Measurements from ENCODE around the gene ERC1. TPM values are rescaled to one million over a fixed set of nuclear protein-coding genes. Genes with fewer than 3 reads are reported as not detected.
"Not testable (repeated sequence)": the region's sequence is repeated elsewhere in the genome, so short reads cannot be mapped to it uniquely, and the experiment has no call there.

Gene ERC1
- total and polyA plus RNA-seq, 2 donors from 2014 or later = 5.1 to 68.3 TPM

- intact Hi-C loops (cut with DNase I) = no loop called here
- Histone ChIP-seq H3K4me1 (ENCODE audit: control insufficient read depth in 2 of 3, insufficient read depth in 2 of 3, low read depth in 1 of 3, low read length in 3 of 3) (no peaks in the 10 kb centered on the region), H3K27me3 (ENCODE audit: control insufficient read depth, insufficient read depth, low read length) (no peaks in the 10 kb centered on the region), H3K27ac (ENCODE audit: low read depth in 2 of 2, low read length in 2 of 2) (no peak overlapping the region), H3K36me3 (ENCODE audit: control insufficient read depth in 2 of 3, insufficient read depth in 3 of 3, low read length in 3 of 3) (no peaks in the 10 kb centered on the region), H3K4me3 (ENCODE audit: low read length in 3 of 3) (no peak overlapping the region), H3K9ac (ENCODE audit: low read length in 3 of 3) (no peak overlapping the region), H3K9me3 (ENCODE audit: control insufficient read depth in 2 of 3, insufficient read depth in 1 of 3, low read length in 3 of 3) (no peaks in the 10 kb centered on the region)
- FAIRE-seq = no peak
- peak in 3 of 5 donors; percentile 25 to 86 (median 74) for DNase-seq
- TF ChIP-seq, protein P1, sequence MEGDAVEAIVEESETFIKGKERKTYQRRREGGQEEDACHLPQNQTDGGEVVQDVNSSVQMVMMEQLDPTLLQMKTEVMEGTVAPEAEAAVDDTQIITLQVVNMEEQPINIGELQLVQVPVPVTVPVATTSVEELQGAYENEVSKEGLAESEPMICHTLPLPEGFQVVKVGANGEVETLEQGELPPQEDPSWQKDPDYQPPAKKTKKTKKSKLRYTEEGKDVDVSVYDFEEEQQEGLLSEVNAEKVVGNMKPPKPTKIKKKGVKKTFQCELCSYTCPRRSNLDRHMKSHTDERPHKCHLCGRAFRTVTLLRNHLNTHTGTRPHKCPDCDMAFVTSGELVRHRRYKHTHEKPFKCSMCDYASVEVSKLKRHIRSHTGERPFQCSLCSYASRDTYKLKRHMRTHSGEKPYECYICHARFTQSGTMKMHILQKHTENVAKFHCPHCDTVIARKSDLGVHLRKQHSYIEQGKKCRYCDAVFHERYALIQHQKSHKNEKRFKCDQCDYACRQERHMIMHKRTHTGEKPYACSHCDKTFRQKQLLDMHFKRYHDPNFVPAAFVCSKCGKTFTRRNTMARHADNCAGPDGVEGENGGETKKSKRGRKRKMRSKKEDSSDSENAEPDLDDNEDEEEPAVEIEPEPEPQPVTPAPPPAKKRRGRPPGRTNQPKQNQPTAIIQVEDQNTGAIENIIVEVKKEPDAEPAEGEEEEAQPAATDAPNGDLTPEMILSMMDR (IDR thresholded peaks at IDR 0.05; ENCODE audit: borderline replicate concordance, extremely low read depth, insufficient read depth) = peak; percentile 70
Measured at GRCh38 chr12:1093166-1093751, 102.2 kb downstream of the ERC1 start.

DNA sequence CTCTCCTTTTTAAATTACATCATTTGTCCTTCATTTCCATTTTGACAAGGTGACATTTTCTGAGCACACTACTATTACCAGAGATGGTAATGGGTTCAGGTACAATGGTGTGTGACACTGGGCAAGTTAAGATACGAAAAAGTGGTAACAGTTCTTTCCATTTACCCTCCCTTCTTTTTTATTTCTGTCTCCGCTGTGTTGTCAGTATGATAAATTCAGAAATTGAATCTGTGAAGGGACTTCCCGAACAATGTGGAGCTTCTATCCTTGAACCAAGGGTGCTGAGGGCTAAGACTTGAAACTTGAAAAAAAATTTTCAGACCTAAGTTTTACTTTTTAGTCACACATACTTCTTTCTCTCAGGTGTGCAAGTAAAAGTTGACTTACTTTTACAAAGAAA lies 103.7 kb downstream of the ERC1 start:
- intact Hi-C loops (cut with DNase I) = no loop called here
- Histone ChIP-seq H3K9me3 (ENCODE audit: control insufficient read depth in 2 of 3, insufficient read depth in 1 of 3, low read length in 3 of 3) (no peaks in the 10 kb centered on the region), H3K9ac (ENCODE audit: low read length in 3 of 3) (no peak overlapping the region), H3K4me1 (ENCODE audit: control insufficient read depth in 2 of 3, insufficient read depth in 2 of 3, low read depth in 1 of 3, low read length in 3 of 3) (no peaks in the 10 kb centered on the region), H3K4me3 (ENCODE audit: low read length in 3 of 3) (no peak overlapping the region), H3K36me3 (ENCODE audit: control insufficient read depth in 2 of 3, insufficient read depth in 3 of 3, low read length in 3 of 3) (no peaks in the 10 kb centered on the region), H3K27me3 (ENCODE audit: control insufficient read depth, insufficient read depth, low read length) (no peaks in the 10 kb centered on the region), H3K27ac (ENCODE audit: low read depth in 2 of 2, low read length in 2 of 2) (no peak overlapping the region)
- TF ChIP-seq, protein P1 (IDR thresholded peaks at IDR 0.05; ENCODE audit: borderline replicate concordance, extremely low read depth, insufficient read depth) = no peak
- FAIRE-seq = no peak
- DNase-seq = no peak

DNA sequence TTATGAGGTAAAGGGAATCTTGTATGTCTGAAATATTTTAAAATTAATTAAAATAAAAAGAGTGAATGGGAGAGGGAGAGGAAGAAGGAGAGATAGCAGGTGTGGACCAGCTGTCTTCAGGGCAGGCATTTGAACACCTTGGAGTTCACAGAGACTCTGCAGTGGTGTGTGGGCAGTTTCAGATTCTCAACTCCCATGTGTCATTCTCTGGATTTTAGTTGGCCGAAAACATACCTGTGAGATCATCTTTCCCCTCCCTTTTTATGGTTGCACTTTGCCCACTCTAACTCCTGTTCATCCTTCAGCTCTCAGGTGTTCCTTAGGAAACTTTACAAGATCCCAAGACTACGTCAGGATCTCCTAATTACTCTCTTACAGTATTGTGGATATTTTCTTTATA lies 108.1 kb downstream of the ERC1 start:
- no peak overlapping the region for H3K9ac ChIP-seq (ENCODE audit: low read length in 3 of 3)
- FAIRE-seq = no peak
- TF ChIP-seq, protein P1 (IDR thresholded peaks at IDR 0.05; ENCODE audit: borderline replicate concordance, extremely low read depth, insufficient read depth) = no peak
- H3K36me3 ChIP-seq (ENCODE audit: control insufficient read depth in 2 of 3, insufficient read depth in 3 of 3, low read length in 3 of 3) = no peaks in the 10 kb centered on the region
- no peak overlapping the region for H3K27ac ChIP-seq (ENCODE audit: low read depth in 2 of 2, low read length in 2 of 2)
- no peak for DNase-seq
- no peaks in the 10 kb centered on the region for H3K27me3 ChIP-seq (ENCODE audit: control insufficient read depth, insufficient read depth, low read length)
- H3K4me1 ChIP-seq (ENCODE audit: control insufficient read depth in 2 of 3, insufficient read depth in 2 of 3, low read depth in 1 of 3, low read length in 3 of 3) = no peaks in the 10 kb centered on the region
- H3K4me3 ChIP-seq (ENCODE audit: low read length in 3 of 3) = no peak overlapping the region
- intact Hi-C loops (cut with DNase I) = no loop called here
- H3K9me3 ChIP-seq (ENCODE audit: control insufficient read depth in 2 of 3, insufficient read depth in 1 of 3, low read length in 3 of 3) = no peaks in the 10 kb centered on the region

DNA sequence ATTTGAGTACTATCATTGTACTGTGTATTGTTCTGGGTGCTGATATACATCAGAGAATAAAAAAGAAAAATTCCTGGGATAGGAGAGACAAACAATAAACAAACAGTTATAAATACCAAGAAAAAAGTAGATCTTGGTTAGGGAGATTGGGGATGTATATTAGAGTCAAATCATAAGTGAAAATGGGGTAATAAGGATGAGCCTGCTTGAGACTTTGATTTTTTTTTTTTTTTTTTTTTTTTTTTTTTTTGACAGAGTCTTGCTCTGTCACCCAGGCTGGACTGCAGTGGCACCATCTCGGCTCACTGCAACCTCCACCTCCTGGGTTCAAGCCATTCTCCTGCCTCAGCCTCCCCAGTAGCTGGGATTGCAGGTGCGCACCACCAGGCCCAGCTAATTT lies 108.6 kb downstream of the ERC1 start:
- not testable (repeated sequence) for FAIRE-seq; H3K9me3 ChIP-seq (ENCODE audit: control insufficient read depth in 2 of 3, insufficient read depth in 1 of 3, low read length in 3 of 3); DNase-seq

More for the DNA sequence above, 108.6 kb downstream of the ERC1 start:
- H3K36me3 ChIP-seq (ENCODE audit: control insufficient read depth in 2 of 3, insufficient read depth in 3 of 3, low read length in 3 of 3); H3K27ac ChIP-seq (ENCODE audit: low read depth in 2 of 2, low read length in 2 of 2); H3K4me1 ChIP-seq (ENCODE audit: control insufficient read depth in 2 of 3, insufficient read depth in 2 of 3, low read depth in 1 of 3, low read length in 3 of 3); intact Hi-C loops (cut with DNase I); H3K9ac ChIP-seq (ENCODE audit: low read length in 3 of 3); H3K27me3 ChIP-seq (ENCODE audit: control insufficient read depth, insufficient read depth, low read length); H3K4me3 ChIP-seq (ENCODE audit: low read length in 3 of 3): not testable (repeated sequence)

Data from kidney (tissue), 14 donors.